Pericardium fibroblast (primary cell): ENCODE results near the gene BCHE. TPM values are rescaled to one million over a fixed set of nuclear protein-coding genes. Genes with fewer than 3 reads are reported as not detected.

Source experiments
- total RNA-seq: library from RNA; depleted of rRNA; stranded (reverse); fragments of >200 nt; gene quantifications from 2 replicates; pipeline ENCODE4 v1.2.3, GENCODE V29; 2015

The BCHE gene
- 28.5 and 54.6 TPM in 2 replicates for total RNA-seq

DNA sequence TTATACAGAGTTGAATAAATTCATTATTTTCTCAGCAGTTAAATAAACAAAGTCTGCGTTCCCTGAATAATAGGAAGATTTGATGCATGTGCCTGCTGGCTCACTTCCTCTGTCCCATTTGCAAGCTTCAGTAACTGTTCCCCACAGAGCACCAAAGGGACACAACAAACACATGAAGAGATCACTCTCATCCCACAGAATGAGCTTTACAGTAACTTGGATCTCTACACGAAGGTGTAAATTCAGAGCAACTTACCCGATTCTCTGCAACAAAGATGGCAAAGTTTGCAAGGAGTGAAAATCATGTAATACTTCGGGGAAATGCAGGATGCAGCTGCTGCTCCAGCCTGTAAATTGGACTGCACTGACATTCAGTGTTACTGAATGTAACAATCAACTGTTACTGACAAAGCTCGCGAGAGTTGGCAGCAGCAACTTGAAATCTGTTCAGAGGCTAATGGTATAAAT, at the start of gene BCHE:
Gene BCHE (minus strand): TSS at position 366 of the 468 bp plus-strand sequence. CDS start 6,390 bp downstream, outside the sequence.

